ACC112 (cell line): ENCODE results near the gene B3GALT2.
"Not testable (repeated sequence)": the region's sequence is repeated elsewhere in the genome, so short reads cannot be mapped to it uniquely, and the experiment has no call there.

Experiments
- H2AFZ ChIP-seq: fragments of 200-600 bp; sonication (generic); one replicate; pipeline ENCODE4 v1.6.0; 2017; ENCODE audit warnings: antibody characterized with exemption, low read length; ENCODE audit not compliant: unreplicated experiment
- H3K27ac ChIP-seq: fragments of 200-600 bp; sonication (generic); 2 replicates; pipeline ENCODE4 v1.5.1; 2014; ENCODE audit warnings: low read depth, mild to moderate bottlenecking, antibody characterized with exemption, low read length, moderate library complexity
- H3K27me3 ChIP-seq: fragments of 200-600 bp; sonication (generic); 2 replicates; pipeline ENCODE4 v1.6.1; 2014; ENCODE audit warnings: mild to moderate bottlenecking, antibody characterized with exemption, low read length, moderate library complexity, mixed read lengths; ENCODE audit not compliant: insufficient read depth
- H3K36me3 ChIP-seq: fragments of 200-600 bp; sonication (generic); 2 replicates; pipeline ENCODE4 v1.6.1; 2016; ENCODE audit warnings: mild to moderate bottlenecking, antibody characterized with exemption, low read length, moderate library complexity, mixed read lengths; ENCODE audit not compliant: insufficient read depth
- H3K4me1 ChIP-seq: fragments of 200-600 bp; sonication (generic); one replicate; pipeline ENCODE4 v1.6.1; 2016; ENCODE audit warnings: low read length, mixed read lengths; ENCODE audit not compliant: insufficient read depth, unreplicated experiment, control insufficient read depth
- H3K4me3 ChIP-seq: fragments of 200-600 bp; sonication (generic); 2 replicates; pipeline ENCODE4 v1.5.1; 2014; ENCODE audit warnings: mild to moderate bottlenecking, low read depth, low read length
- H3K79me2 ChIP-seq: fragments of 200-600 bp; sonication (generic); one replicate; pipeline ENCODE4 v1.6.0; 2016; ENCODE audit warnings: low read length; ENCODE audit not compliant: control insufficient read depth, unreplicated experiment, insufficient read depth

B3GALT2 gene

GRCh38 chr1:193185901-193186731 is at the start of gene B3GALT2:
B3GALT2 (minus strand) TSS chr1:193186613; CDS start chr1:193181562, 5,051 bp downstream.
- Histone ChIP-seq H3K4me1 (peaks cover 21% of the 10 kb centered on the region), H2AFZ (no peak within 1 kb of the TSS), H3K27me3 (no peaks in the 10 kb centered on the region), H3K4me3 (peak within 1 kb of the TSS; percentile 67), H3K36me3 (peaks cover 3% of the 10 kb centered on the region; the same call in 1 of the 2 replicates), H3K27ac (no peak within 1 kb of the TSS), H3K79me2 (peaks cover 76% of the 10 kb centered on the region)

- Histone ChIP-seq H3K79me2 (no peaks in the 10 kb centered on the region), H3K4me1 (no peaks in the 10 kb centered on the region), H3K4me3 (no peak overlapping the region), H2AFZ (no peak overlapping the region), H3K36me3 (peaks cover 33% of the 10 kb centered on the region), H3K27me3 (no peaks in the 10 kb centered on the region), H3K27ac (no peak overlapping the region)
Observed at GRCh38 chr1:193234530-193234929, 48.1 kb upstream of the B3GALT2 start.

GRCh38 chr1:193231146-193231545 is 44.7 kb upstream of the B3GALT2 start:
- not testable (repeated sequence) for H3K27me3 ChIP-seq, H3K79me2 ChIP-seq, H3K4me1 ChIP-seq, H3K27ac ChIP-seq, H3K4me3 ChIP-seq, H2AFZ ChIP-seq
- H3K36me3 ChIP-seq: peaks cover 17% of the 10 kb centered on the region

- H3K27ac ChIP-seq: no peak overlapping the region
- H3K4me3 ChIP-seq: no peak overlapping the region
Observed at GRCh38 chr1:193229136-193229535, 42.7 kb upstream of the B3GALT2 start.

GRCh38 chr1:193222056-193222615 is 35.7 kb upstream of the B3GALT2 start:
- H3K27me3 ChIP-seq: no peaks in the 10 kb centered on the region
- H3K4me1 ChIP-seq: no peaks in the 10 kb centered on the region
- no peak overlapping the region for H3K27ac ChIP-seq
- no peak overlapping the region for H3K4me3 ChIP-seq
- H3K36me3 ChIP-seq: peaks cover 20% of the 10 kb centered on the region
- H2AFZ ChIP-seq: no peak overlapping the region
- no peaks in the 10 kb centered on the region for H3K79me2 ChIP-seq

More at GRCh38 chr1:193229136-193229535, 42.7 kb upstream of the B3GALT2 start:
- Histone ChIP-seq H3K79me2 (no peaks in the 10 kb centered on the region), H3K4me1 (peaks cover 2% of the 10 kb centered on the region), H3K27me3 (no peaks in the 10 kb centered on the region), H2AFZ (no peak overlapping the region), H3K36me3 (peaks cover 12% of the 10 kb centered on the region)

- H2AFZ ChIP-seq: no peak overlapping the region
- no peaks in the 10 kb centered on the region for H3K27me3 ChIP-seq
- H3K4me1 ChIP-seq: no peaks in the 10 kb centered on the region
- peaks cover 24% of the 10 kb centered on the region for H3K36me3 ChIP-seq
- no peak overlapping the region for H3K4me3 ChIP-seq
- no peak overlapping the region for H3K27ac ChIP-seq
- H3K79me2 ChIP-seq: no peaks in the 10 kb centered on the region
Observed at GRCh38 chr1:193221651-193222050, 35.2 kb upstream of the B3GALT2 start.

GRCh38 chr1:193219391-193219790 is 33.0 kb upstream of the B3GALT2 start:
- Histone ChIP-seq H3K27ac (no peak overlapping the region), H3K79me2 (no peaks in the 10 kb centered on the region), H3K4me3 (no peak overlapping the region), H2AFZ (no peak overlapping the region), H3K36me3 (peaks cover 34% of the 10 kb centered on the region), H3K27me3 (no peaks in the 10 kb centered on the region), H3K4me1 (no peaks in the 10 kb centered on the region)

GRCh38 chr1:193216920-193217319 is 30.5 kb upstream of the B3GALT2 start:
- H3K36me3 ChIP-seq: peaks cover 49% of the 10 kb centered on the region
- peaks cover 2% of the 10 kb centered on the region for H3K79me2 ChIP-seq
- H3K4me1 ChIP-seq: peaks cover 11% of the 10 kb centered on the region
- no peak overlapping the region for H3K4me3 ChIP-seq
- H3K27ac ChIP-seq: no peak overlapping the region
- H2AFZ ChIP-seq: no peak overlapping the region
- no peaks in the 10 kb centered on the region for H3K27me3 ChIP-seq

GRCh38 chr1:193213998-193214397 is 27.6 kb upstream of the B3GALT2 start:
- Histone ChIP-seq H2AFZ (no peak overlapping the region), H3K36me3 (peaks cover 67% of the 10 kb centered on the region), H3K4me1 (peaks cover 22% of the 10 kb centered on the region)

GRCh38 chr1:193212637-193213036 is 26.2 kb upstream of the B3GALT2 start:
- no peak overlapping the region for H2AFZ ChIP-seq
- H3K4me3 ChIP-seq: no peak overlapping the region
- H3K79me2 ChIP-seq: peaks cover 2% of the 10 kb centered on the region
- peak overlapping the region; percentile 47 for H3K27ac ChIP-seq
- peaks cover 22% of the 10 kb centered on the region for H3K4me1 ChIP-seq
- H3K36me3 ChIP-seq: peaks cover 72% of the 10 kb centered on the region
- H3K27me3 ChIP-seq: no peaks in the 10 kb centered on the region

More at GRCh38 chr1:193213998-193214397, 27.6 kb upstream of the B3GALT2 start:
- Histone ChIP-seq H3K79me2 (peaks cover 2% of the 10 kb centered on the region), H3K27me3 (no peaks in the 10 kb centered on the region), H3K27ac (no peak overlapping the region), H3K4me3 (no peak overlapping the region)

- Histone ChIP-seq H2AFZ (no peak overlapping the region), H3K79me2 (peaks cover 2% of the 10 kb centered on the region), H3K27ac (peak overlapping the region; percentile 86), H3K27me3 (no peaks in the 10 kb centered on the region), H3K4me1 (peaks cover 22% of the 10 kb centered on the region), H3K4me3 (0 out of 2 replicates have a peak overlapping the region, but pooled peaks have one; percentile 12), H3K36me3 (peaks cover 76% of the 10 kb centered on the region)
Observed at GRCh38 chr1:193211539-193211938, 25.1 kb upstream of the B3GALT2 start.
